Lung (tissue), 12 donors: ENCODE results near the gene CNTNAP4. TPM values are rescaled to one million over a fixed set of nuclear protein-coding genes. Genes with fewer than 3 reads are reported as not detected.

Experiments used
- ATAC-seq: fragments of 200-7000 bp; cut with Tn5 transposase; one replicate; pipeline ENCODE4 v1.9.1; 2020; ENCODE audit warnings: moderate number of reproducible peaks; ENCODE audit not compliant: insufficient read depth, low FRiP score
- DNase-seq, 3 donors: peaks; one replicate each; pipeline ENCODE4 v3.0.0-alpha.2; 2013 to 2017
- H3K27ac ChIP-seq, 2 donors: one replicate each; pipeline ENCODE4 v1.5.1; 2013; ENCODE audit warnings: mild to moderate bottlenecking in 2 of 2, moderate library complexity in 2 of 2, control low read depth in 1 of 2, inconsistent platforms in 1 of 2, low read depth in 1 of 2, low read length in 1 of 2
- H3K27me3 ChIP-seq, 3 donors: one replicate each; pipeline ENCODE4 v1.5.1; 2013; ENCODE audit warnings: low read length in 2 of 3; ENCODE audit not compliant: control insufficient read depth in 3 of 3, insufficient read depth in 3 of 3
- H3K36me3 ChIP-seq, 4 donors: one replicate each; pipeline ENCODE4 v1.5.1; 2013; ENCODE audit warnings: low read length in 4 of 4, mild to moderate bottlenecking in 1 of 4, moderate library complexity in 1 of 4; ENCODE audit not compliant: control insufficient read depth in 4 of 4, insufficient read depth in 4 of 4
- H3K4me1 ChIP-seq, 5 donors: one replicate each; pipeline ENCODE4 v1.5.1; 2013; ENCODE audit warnings: low read length in 5 of 5, mild to moderate bottlenecking in 2 of 5, moderate library complexity in 1 of 5; ENCODE audit not compliant: control insufficient read depth in 5 of 5, insufficient read depth in 5 of 5
- H3K4me3 ChIP-seq: one replicate; pipeline ENCODE4 v1.5.1; 2013; ENCODE audit warnings: mild to moderate bottlenecking, control low read depth, moderate library complexity
- H3K9ac ChIP-seq, 2 donors: one replicate each; pipeline ENCODE4 v1.5.1; 2013; ENCODE audit warnings: low read length in 2 of 2, control low read depth in 1 of 2; ENCODE audit not compliant: insufficient read depth in 1 of 2
- H3K9me3 ChIP-seq, 4 donors: one replicate each; pipeline ENCODE4 v1.5.1; 2013; ENCODE audit warnings: low read length in 3 of 4, mild to moderate bottlenecking in 1 of 4, moderate library complexity in 1 of 4; ENCODE audit not compliant: control insufficient read depth in 4 of 4, insufficient read depth in 3 of 4
- CTCF ChIP-seq: IDR thresholded peaks from 2 replicates; pipeline ENCODE4 v1.5.1; 2012; ENCODE audit warnings: mild to moderate bottlenecking; ENCODE audit errors: control extremely low read depth, extremely low read depth
- WGBS, 2 donors: extraction: QIAGEN DNeasy Blood & Tissue Kit; methylation state at CpG; one replicate each; pipeline ENCODE4 v1.1.7; 2013; 5-methylcytosine and 5-hydroxymethylcytosine counted together
- polyA plus RNA-seq, 2 donors: library from polyadenylated mRNA; stranded (reverse); fragments of 200-250 nt; gene quantifications; one replicate each; pipeline ENCODE4 v1.2.1, GENCODE V29; 2013
- total RNA-seq, 2 donors: library from RNA; depleted of rRNA in 1 of 2; stranded (reverse); fragments of >200 nt in 1 of 2; gene quantifications; one replicate each; pipeline ENCODE4 v1.2.1, GENCODE V29; 2014 to 2021
- donor health status: control.
- donor health status: control.
- donor health status: Bipolar disorder and iron deficiency.
- donor health status: healthy.
- donor health status: DM: yes; HTN: yes; CAD: no.

Gene CNTNAP4
- total and polyA plus RNA-seq, 4 donors = 0.71 TPM; not detected in 3

- H3K27me3 ChIP-seq = no peaks in the 10 kb centered on the region
- no peak for ATAC-seq
- WGBS, 2 donors = 20 to 40% methylated on average over 4 of the region's 4 CpGs
Observed at GRCh38 chr16:76577003-76577402, 299.8 kb downstream of the CNTNAP4 start.

DNA sequence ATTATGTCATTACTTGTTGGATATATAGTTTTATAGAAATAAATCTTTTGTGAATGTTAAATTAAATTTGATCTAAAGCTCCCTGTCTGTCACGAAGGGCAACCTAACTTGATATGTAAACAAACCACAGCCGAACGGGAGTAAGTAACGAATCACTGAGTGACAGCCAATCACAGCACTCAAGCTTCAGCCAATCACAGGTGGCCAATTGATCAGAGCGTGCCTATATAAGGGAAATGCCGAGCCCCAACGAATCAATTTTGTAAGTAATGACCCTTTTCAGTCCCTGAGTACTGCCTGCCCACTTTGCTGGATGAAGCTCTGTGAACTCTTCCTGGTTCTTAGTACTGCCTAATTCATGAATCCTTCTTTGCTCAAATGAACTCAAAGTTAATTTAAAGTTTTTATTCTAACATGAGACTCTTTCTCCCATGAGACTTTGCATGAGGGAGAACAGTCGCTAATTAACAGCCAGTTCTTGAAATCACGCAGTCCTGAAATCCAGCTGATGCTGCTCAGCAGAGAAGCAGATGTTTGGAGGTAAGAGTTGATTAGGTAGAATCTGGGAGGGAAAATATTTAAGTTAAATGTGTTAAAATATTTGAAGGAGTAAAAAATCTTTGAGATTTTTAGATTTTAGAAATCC is 302.2 kb downstream of the CNTNAP4 start:
- 87 to 92% methylated on average over 9 of the region's 9 CpGs for WGBS, 2 donors
- DNase-seq = no peak
- no peak for ATAC-seq
- no peak overlapping the region for H3K27ac ChIP-seq
- H3K9ac ChIP-seq = no peak overlapping the region
- peaks cover 0 to 2% (median 0%) of the 10 kb centered on the region in 4 donors for H3K9me3 ChIP-seq
- H3K27me3 ChIP-seq = no peaks in the 10 kb centered on the region
- H3K4me3 ChIP-seq = no peak overlapping the region
- H3K36me3 ChIP-seq = no peaks in the 10 kb centered on the region
- H3K4me1 ChIP-seq = peaks cover 0 to 14% (median 3%) of the 10 kb centered on the region in 5 donors
- no peak for TF ChIP-seq CTCF

More at GRCh38 chr16:76577003-76577402, 299.8 kb downstream of the CNTNAP4 start:
- Histone ChIP-seq H3K9ac (no peak overlapping the region), H3K36me3 (no peaks in the 10 kb centered on the region), H3K4me1 (peaks cover 0 to 7% (median 3%) of the 10 kb centered on the region in 5 donors), H3K27ac (no peak overlapping the region), H3K4me3 (no peak overlapping the region), H3K9me3 (peaks cover 0 to 2% (median 0%) of the 10 kb centered on the region in 4 donors)
- no peak for TF ChIP-seq CTCF
- peak in 1 of 3 donors; percentile 50 for DNase-seq

- Histone ChIP-seq H3K27me3 (no peaks in the 10 kb centered on the region), H3K4me1 (peaks cover 0 to 20% (median 0%) of the 10 kb centered on the region in 5 donors), H3K4me3 (no peak overlapping the region), H3K9me3 (peaks cover 0 to 2% (median 0%) of the 10 kb centered on the region in 4 donors), H3K9ac (no peak overlapping the region), H3K36me3 (no peaks in the 10 kb centered on the region), H3K27ac (no peak overlapping the region)
- ATAC-seq (no peak), DNase-seq (peak; percentile 69 to 85 (median 83))
- no peak for TF ChIP-seq CTCF
- 31 to 36% methylated on average over 6 of the region's 6 CpGs for WGBS, 2 donors
Observed at GRCh38 chr16:76583466-76583865, 306.3 kb downstream of the CNTNAP4 start.
